ENCODE results near the gene IGF2BP3.

The IGF2BP3 gene

DNA sequence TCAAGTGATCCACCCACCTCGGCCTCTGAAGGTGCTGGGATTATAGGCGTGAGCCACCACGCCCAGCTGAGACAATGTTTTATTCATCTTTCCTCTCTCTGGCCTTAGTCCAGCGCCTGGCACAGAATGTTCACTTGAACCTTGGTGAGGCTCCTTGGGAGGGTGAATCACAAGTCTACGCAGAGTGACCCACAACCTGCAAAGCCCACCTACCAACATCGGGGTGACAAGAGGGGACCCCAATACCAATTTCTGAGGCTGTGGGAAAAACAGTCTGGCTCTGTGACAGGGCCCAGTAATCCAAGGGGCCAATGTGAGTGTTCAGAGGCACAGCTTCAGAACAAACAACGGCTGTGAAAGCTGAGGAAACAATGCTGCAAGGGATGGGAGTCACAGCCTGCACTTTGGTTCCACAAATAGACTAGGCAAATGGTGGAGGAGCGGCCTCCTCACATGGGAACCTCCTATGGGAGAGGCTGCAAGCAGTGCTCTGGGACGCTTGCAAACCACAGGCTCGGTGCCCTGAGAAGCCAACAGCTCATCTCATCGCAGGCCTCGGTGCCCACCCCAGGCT, 176.7 kb downstream of the IGF2BP3 start:
- DNase-seq = no peak

DNA sequence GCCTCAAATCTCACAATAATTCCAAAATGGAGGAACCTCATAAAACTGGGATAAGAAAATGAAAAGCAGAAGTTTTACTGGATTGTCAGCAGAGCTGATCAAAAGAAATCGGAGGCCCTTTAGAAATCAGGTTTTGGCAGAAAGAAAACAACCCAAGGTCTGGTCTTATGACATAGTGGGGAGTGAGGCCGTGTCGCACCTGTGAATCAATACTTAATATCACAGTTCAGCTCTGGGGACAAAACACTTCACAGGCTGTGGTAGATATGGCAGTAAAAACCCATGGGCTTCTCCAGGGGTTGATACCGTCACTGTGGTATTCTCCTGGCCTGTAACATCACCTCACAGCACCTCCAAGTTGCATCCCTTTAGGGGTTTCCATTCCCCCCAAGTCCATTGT, 177.7 kb downstream of the IGF2BP3 start:
- DNase-seq = no peak

DNA sequence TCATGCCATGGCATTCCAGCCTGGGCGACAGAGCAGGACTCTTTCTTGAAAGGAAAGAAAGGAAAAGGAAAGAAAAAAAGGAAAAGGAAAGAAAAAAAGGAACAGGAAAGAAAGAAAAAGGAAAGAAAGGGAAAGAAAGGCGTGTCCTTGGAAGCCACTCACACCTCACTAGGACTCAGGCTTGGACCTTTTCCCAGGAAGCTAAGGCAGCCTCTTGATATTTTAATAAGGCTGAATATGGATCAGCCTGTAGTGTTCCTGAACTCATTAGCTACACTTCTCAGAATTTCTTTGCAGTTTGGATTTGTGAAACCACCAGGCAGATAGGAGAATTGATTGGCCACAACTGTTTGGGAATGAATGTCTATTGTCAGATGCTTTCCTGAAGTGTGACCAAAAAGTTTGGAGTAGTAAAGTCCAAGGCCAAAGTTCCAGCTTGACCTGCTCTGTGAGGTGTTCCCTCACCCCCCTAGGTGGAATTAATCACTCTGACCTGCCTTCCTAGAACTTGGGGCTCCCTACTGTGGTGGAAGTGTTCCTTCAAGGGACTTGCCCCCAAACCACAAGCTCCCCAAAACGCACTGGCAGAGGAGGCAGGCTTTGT, 178.2 kb downstream of the IGF2BP3 start:
- no peak for DNase-seq

DNA sequence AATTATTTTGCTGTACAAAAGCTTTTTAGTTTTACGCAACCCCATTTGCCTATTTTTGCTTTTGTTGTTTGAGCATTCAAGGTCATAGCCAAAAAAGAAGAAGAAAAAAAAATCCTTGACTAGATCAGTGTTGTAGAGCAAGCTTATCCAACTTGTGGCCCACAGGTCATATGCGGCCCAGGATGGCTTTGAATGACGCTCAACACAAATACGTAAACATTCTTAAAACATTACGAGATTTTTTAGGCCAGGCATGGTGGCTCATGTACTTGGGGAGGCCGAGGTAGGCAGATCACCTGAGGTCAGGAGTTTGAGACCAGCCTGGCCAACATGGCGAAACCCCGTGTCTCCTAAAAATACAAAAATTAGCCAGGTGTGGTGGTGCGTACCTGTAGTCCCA, 179.3 kb downstream of the IGF2BP3 start:
- DNase-seq = no peak

DNA sequence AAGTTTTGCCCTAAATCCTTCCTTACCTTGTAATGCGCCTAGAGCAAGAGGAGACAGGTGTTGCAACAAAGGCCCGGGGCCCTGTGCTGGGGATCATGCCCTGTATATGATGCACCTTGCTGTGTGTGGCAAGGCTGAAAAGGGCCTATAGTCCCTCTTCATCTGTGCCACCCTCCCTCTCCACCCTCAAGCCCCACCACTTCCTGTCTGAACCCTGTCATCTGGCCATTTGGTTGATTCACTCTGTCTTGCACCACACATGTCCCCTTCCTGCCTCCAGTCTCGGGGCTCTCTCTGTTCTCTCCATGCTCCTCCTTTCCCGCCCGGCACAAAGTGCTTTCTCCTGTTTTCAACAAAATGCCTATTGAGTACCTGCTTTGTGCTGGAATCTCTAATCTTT, 182.7 kb downstream of the IGF2BP3 start:
- no peak for DNase-seq

DNA sequence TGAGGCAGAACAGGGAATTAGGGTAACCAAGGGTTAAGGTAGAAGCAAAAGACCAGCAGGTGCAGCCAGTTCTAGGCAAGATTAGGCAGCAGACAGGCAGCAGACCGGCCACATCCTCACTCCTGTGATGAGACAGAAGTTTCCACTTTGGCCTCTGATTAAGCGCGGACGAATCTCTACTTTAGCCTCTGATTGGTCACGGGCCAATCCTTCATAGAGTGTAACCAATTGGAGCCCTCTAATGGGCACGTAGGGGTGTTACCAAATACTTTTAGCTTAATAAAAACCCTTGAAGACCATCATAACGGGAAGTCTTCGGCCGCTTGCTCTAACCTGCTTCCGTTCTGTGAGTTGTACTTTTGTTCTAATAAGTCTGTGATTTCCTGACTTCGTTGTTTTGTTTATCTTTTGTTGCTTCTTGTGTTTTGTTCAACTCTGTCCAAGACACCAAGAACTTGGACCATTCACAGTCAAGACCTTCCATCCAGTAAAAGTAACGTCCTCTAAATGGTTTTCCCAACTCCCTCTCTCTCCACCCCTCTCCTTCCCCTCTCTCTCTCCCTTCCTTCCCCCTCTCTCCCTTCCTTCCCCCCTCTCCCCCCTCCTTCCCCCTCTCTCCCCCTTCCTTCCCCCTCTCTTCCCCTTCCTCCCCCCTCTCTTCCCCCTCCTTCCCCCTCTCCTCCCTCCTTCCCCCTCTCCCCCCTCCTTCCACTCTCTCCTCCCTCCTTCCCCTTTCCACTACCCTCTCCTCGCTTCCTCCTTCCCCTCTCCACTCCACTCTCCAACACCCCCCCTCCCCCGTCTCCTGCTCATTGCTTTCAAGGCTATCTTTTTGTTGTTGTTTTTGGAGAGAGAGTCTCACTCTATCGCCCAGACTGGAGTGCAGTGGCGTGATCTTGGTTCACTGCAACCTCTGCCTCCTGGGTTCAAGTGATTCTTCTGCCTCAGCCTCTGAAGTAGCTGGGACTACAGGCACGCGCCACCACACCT, 184.3 kb downstream of the IGF2BP3 start:
- no peak for DNase-seq

DNA sequence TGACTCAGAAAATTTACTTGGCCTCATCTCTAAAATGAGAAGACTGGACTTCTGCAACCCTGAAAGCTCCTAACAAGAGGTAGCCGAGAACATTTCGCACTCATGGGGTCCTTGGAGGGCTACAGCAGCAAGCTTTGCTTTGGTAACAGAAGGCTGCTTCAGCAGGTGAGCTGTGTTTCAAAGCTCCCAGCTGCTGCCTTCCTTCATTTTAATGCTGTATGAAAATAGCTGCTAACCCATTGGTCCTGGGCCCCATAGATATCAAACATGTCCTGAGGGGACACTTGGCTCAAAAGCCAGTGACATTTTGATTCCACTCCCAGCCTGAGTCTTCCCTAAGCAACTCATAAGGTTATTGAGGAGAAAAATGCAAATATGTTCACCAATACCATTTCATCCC, 185.4 kb downstream of the IGF2BP3 start:
- no peak for DNase-seq

DNA sequence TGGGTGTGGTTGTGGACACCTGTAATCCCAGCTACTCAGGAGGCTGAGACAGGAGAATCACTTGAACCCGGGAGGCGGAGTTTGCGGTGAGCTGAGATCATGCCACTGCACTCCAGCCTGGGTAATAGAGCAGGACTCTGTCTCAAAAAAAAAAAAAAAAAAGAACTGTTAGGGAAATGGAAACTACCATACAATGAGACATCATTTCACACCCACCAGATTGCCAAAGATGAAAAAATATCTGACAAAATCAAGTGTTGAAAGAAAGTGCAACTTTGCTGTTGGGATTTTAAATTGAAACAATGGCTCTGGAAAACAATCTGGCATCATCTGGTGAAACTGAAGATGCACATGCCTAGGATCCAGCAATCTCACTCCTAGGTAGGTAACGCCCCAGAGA, 187.2 kb downstream of the IGF2BP3 start:
- DNase-seq = no peak

DNA sequence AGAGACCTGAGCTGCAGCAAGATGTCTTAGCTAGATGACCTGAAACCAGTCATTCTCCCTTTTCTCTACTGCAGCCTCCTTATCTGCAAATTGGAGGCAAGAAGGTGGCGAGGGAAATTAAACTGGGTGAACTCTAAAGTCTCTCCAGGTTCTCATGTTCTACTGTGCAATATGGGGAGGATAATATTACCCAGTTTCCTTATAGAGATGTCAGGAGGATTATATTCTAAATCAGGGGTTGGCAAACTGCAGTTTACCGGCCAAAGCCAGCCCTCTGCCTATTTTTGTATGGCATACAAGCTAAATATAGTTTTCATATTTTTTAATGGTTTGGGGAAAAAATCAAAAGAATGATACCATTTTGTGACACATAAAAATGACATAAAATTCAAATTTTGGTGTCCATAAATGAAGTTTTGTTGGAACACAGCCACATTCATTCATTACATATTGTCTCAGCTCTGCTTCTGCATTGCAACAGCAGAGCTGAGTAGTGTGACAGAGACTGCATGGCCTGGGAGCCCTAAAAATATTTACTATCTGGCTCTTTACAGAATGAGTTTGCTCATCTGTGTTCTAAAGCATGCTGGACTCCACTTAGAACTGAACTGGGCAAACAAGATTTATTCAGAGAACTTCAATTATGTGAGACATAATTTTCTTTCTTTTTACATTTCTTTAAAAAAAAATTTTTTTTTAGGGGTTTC, 190.3 kb downstream of the IGF2BP3 start:
- DNase-seq = no peak

DNA sequence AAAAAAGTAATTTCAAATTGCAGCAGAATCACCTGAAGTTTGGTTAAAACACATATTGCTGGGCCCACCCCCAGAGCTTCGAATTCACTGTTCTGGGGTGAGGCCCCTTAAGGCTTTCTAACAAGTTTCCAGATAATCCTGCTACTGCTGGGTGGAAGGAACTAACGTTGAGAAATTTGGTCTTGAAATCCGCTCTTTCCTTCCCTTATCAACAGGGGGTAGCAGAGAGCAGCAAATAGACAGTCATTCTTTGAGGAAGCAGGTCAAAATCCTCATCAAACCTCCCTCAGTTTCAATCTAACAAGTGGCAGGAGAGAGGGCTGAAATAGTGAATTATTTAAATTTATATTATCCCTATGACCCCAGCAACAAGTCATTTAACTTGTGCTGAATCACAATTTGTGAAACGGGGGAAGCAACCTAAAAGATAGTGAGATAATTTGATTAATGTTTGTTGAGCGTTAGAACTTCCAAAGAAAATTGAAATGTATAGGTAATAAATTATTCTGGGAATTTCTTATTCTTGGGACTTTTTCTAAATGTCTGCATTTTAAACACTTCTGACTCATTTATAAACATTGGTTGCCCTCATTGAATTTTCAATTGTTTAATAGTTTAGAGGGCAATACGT, 192.8 kb downstream of the IGF2BP3 start:
- DNase-seq = peak; percentile 71

DNA sequence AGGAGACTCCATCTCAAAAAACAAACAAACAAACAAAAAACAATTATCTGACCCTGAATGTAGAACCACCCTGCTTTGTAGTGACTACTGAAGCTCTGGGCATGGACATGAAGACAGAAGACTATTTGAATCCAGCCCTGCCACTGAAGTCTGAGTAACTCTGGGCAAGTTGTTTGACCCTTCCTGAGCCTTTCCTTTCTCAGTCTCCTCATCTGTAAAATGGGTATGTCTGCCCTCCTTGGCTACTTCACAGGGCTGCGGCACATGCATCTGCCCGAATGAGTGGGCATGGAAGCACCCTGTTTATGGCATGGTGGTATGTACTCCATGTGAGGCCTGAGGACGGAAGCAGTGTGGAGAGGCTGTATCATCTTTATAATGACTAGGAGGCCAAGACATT, 193.3 kb downstream of the IGF2BP3 start:
- no peak for DNase-seq

DNA sequence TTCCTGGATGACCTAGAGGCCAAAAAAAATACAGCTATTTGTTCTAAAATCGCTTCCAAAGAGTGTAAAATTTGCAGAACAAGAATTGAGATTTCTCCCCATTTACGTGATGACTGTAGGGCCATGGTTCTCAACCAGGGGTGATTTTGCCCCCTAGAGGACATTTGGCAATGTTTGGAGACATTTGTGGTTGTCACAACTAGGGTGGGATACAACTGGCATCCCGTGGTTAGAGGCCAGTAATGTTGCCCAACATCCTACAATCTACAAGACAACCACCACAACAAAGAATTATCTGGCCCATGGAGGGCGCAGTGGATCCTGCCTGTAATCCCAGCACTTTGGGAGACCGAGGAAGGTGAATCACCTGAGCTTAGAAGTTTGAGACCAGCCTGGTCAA, 193.9 kb downstream of the IGF2BP3 start:
- DNase-seq = no peak

DNA sequence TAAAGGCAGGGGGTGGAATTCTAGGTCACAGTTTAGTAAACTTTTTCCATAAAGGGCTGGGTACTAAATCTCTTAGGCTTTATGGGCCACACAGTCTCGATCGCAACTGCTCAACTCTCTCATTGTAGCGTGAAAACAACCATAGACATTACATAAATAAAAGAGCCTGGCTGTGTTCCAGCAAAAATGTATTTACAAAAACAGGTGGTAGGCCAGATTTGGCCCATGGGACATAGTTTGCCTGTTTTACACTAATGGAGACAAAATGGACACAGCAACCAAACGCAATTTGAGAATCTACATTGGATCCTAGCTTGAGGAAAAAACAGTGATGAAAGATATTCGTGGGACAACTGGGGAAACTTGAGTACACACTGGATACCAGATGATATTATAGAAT, 194.4 kb downstream of the IGF2BP3 start:
- DNase-seq = no peak

DNA sequence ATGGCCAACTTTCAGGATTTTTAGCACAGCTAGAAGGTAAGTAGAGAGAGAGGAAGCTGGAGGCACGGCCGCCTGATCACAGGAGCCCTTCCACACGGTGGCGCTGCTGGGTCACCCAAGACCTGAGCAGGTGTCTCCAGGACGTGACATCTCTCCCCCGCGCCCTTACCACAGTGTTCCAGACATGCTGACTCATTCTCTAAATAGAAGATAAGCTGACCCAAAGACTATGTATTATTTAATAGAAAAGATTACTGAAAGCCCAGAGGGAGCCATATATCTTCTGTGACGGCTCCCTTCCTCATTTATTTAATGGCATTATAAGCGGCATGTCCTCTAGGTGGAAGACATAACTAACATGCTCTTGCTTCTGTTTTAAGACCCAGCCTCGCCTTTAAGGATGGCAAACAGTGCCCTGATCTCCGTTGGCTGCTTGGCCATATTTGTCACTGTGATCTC, 197.1 kb downstream of the IGF2BP3 start:
- peak; percentile 90 for DNase-seq

DNA sequence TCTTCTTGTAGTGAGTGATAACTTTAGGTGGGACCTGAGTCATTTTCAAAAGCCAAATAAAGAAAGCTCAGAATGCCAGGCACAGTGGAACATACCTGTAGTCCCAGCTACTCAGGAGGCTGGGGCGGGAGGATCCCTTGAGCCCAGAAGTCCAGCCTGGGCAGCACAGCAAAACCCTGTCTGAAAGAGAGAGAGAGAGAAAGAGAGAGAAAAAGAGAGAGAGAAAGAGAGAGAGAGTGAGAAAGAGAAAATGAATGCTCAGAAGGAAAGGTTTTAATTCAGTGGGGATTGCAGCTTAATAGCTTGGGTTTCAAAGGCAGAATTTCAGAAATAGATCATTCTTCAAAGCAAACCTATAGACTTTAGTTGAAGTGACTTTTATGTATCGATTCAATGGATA, 198.0 kb downstream of the IGF2BP3 start:
- no peak for DNase-seq

DNA sequence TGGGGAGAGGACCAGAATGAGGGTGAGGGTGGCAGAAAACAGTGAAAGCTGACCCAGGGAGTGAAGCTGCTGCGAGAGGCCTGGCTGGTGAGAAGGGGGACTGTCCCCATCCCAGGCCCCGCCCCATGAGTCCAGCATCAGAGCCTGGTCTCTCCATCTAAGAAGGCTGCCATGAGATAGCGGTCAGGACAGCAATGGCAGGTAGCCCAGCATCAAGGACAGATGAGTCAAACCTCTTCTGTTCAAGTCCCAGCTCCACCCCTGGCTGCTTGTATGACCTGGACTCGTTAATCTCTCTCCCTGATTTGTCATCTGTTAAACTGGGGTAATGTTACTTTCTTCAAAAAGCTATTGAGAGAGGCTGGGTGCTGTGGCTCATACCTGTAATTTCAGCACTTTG, 201.5 kb downstream of the IGF2BP3 start:
- DNase-seq = no peak

DNA sequence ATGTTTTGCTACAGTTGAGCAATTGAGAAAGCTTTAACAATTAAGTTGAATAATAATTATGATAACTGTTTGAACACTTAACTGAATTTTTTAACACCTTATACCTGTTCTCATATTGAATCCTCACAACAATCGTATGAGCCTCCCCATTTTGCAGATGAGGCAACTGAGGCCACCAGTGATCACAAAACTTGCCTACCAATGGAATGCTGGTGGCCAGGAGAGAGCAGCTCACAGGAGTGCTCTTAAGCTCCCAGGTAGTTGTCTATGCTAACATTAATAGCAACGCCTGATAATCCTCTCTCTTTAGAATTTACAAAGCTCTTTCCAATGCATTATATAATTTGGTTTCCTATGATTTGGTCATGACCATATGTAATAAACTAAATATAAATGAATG, 202.1 kb downstream of the IGF2BP3 start:
- no peak for DNase-seq

DNA sequence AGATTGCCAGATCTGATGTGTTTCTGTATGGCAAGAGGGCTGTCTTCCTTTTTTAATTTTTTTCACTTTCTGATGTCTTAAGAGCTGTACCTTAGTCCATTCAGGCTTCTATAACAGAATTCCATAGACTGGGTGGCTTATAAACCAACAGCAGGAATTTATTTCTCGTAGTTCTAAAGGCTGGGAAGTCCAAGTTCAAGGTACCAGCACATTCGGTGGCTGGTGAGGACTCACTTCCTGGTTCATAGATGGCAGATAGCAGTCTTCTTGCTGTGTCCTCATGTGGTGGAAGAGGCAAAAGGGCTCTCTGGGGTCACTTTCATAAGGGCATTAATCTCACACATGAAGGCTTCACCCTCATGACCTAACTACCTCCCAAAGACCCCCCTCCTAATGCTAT, 202.9 kb downstream of the IGF2BP3 start:
- no peak for DNase-seq

DNA sequence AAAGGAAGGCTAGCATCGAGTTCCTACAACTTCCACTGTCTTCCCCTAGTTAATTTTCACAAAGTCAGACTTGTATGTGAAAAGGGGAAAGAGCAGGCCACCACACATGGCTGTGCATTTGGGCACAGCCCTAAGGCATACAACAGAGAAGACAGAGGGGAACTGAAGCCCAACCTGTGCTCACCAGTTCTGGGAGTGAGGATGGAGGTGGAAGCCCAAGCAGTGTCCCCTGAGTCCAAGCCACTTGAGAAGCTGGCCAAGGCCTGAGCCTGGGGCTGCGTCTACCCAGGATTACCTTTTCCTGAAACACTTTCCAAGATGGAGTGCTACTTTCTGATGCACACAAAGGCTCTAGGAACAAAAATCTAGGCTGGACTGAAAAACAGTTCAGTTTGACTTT, 203.4 kb downstream of the IGF2BP3 start:
- no peak for DNase-seq

DNA sequence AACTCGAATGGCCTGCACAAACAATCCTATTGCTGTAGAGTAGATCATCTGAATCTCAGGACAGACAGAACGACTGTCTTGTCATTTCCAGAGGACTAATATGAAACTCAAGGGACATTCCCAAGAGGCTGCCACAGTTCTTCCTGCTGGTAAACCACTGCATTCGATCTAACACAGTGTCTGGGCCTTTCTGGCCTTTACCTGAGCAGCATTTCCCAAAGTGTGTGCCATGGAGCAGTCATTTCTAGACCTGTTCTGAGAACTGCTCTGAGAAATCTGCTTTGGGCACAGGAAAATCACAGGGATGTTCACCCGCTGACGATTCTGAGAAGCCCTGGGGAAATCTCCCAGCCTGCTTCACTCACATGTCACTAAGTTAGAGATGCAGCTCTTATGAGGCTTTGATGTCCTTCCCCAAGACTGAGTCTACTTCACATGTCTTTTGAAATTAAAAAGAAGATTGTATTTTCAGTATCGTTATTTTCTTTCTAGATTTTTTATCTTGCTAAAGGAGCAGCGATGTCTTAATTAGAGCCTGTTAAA, 205.3 kb downstream of the IGF2BP3 start:
- no peak for DNase-seq

DNA sequence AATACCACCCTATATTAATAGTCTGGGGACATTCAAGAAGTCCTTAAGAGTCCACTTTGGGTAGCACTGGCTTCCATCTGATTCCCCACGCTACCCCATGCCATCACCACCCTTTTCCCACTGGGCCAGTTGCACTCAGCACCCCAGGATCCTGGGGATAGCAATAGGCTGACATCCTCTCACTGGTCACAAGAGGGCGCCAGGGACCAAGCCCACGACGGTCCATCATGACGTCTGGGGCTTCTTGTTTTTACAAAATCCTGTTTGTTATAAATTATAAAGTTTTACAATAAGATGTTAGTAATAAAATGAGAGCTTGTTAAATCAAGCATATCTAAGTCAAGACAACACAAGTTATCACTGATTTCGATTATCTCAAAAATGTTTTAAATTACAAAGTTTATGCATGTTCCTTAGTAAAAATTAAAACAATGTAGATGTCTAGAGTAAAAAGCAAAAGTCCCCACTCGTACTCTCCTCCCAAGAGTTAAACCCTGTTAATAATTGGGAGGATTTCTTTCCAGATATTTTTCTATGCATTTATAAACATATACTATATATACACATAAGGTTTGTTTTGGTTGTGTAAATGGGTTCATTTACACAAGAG, 208.3 kb downstream of the IGF2BP3 start:
- DNase-seq = peak; percentile 67

DNA sequence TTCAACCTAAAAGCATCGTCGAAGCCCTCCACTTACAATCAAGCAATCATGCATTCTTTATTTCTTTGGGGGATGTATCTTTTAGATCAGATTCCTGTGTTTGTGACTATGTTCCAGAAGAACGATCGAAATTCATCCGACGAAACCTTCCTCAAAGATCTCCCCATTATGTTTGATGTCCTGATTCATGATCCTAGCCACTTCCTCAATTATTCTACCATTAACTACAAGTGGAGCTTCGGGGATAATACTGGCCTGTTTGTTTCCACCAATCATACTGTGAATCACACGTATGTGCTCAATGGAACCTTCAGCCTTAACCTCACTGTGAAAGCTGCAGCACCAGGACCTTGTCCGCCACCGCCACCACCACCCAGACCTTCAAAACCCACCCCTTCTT, 209.9 kb downstream of the IGF2BP3 start:
- DNase-seq = no peak

Data from fibroblast of skin of back (primary cell).